IMR-90 (cell line): ENCODE data around the gene ALK.

ENCODE experiments used
- CHD1 ChIP-seq: IDR thresholded peaks from 2 replicates; pipeline ENCODE4 v1.6.1; 2012; ENCODE audit warnings: low read depth, low read length, improper control_type of control experiment
- FOS ChIP-seq: fragments of 150-350 bp; IDR thresholded peaks from 2 replicates; pipeline ENCODE4 v1.6.1; 2016; ENCODE audit warnings: low read depth, low read length
- MAFK ChIP-seq: IDR thresholded peaks from 2 replicates; pipeline ENCODE4 v1.6.1; 2012; ENCODE audit warnings: low read depth, low read length, improper control_type of control experiment
- MAZ ChIP-seq: IDR thresholded peaks from 2 replicates; pipeline ENCODE4 v1.6.1; 2012; ENCODE audit warnings: low read depth, mild to moderate bottlenecking, low read length, improper control_type of control experiment, moderate library complexity, borderline replicate concordance
- NFE2L2 ChIP-seq: fragments of 150-350 bp; IDR thresholded peaks from 2 replicates; pipeline ENCODE4 v1.6.1; 2016; ENCODE audit warnings: low read depth, mild to moderate bottlenecking, low read length
- POLR2A ChIP-seq: IDR thresholded peaks from 2 replicates; pipeline ENCODE4 v1.6.1; 2012; ENCODE audit warnings: mild to moderate bottlenecking, low read depth, low read length
- RCOR1 ChIP-seq: IDR thresholded peaks from 2 replicates; pipeline ENCODE4 v1.6.1; 2012; ENCODE audit warnings: mild to moderate bottlenecking, low read length, improper control_type of control experiment; ENCODE audit not compliant: insufficient replicate concordance
- SMC3 ChIP-seq: fragments of 150-350 bp; IDR thresholded peaks from 2 replicates; pipeline ENCODE4 v1.6.1; 2016; ENCODE audit warnings: low read depth, mild to moderate bottlenecking, antibody characterized with exemption, low read length, moderate library complexity
- TF ChIP-seq, protein P1 (sequence below): conservative IDR thresholded peaks from 2 replicates; pipeline ENCODE4 v1.5.1; 2012; ENCODE audit warnings: mild to moderate bottlenecking, low read depth, low read length, improper control_type of control experiment

DNA sequence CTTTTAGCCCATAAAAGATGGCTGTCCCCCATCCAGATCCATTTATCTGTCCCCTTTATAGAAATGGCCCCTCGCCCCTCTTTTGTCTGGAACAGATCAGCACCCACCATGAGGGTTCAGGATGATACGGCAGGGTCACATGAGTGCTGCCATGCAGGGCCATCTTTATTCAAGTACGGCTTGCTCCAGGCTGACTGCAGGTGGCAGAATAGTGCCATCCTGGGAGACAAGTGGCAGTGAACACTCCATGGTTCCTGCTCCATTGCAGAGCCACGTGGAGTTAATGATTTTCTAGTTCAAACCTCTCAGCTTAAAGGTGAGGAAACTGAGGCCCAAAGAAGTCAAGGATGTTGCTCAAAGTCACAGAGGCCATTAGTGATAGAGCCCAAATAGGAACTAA is 625.5 kb downstream of the ALK start:
- TF ChIP-seq MAFK = no peak
- no peak for TF ChIP-seq POLR2A
- no peak for TF ChIP-seq MAZ
- TF ChIP-seq, protein P1, sequence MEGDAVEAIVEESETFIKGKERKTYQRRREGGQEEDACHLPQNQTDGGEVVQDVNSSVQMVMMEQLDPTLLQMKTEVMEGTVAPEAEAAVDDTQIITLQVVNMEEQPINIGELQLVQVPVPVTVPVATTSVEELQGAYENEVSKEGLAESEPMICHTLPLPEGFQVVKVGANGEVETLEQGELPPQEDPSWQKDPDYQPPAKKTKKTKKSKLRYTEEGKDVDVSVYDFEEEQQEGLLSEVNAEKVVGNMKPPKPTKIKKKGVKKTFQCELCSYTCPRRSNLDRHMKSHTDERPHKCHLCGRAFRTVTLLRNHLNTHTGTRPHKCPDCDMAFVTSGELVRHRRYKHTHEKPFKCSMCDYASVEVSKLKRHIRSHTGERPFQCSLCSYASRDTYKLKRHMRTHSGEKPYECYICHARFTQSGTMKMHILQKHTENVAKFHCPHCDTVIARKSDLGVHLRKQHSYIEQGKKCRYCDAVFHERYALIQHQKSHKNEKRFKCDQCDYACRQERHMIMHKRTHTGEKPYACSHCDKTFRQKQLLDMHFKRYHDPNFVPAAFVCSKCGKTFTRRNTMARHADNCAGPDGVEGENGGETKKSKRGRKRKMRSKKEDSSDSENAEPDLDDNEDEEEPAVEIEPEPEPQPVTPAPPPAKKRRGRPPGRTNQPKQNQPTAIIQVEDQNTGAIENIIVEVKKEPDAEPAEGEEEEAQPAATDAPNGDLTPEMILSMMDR = peak; percentile 41
- peak; percentile 33; the same call in 1 of the 2 replicates for TF ChIP-seq SMC3
- TF ChIP-seq RCOR1 = no peak
- TF ChIP-seq CHD1 = no peak
- TF ChIP-seq FOS = no peak
- TF ChIP-seq NFE2L2 = no peak
